HG03565 (cell line): ENCODE data around the gene VCPKMT.

ENCODE experiments used
- ATAC-seq: cut with Tn5 transposase; IDR thresholded peaks from one replicate; pipeline ENCODE4 v1.9.1; 2021; ENCODE audit warnings: mild to moderate bottlenecking, moderate library complexity; ENCODE audit not compliant: unreplicated experiment

VCPKMT gene

GRCh38 chr14:50116181-50116956, at the start of gene VCPKMT:
VCPKMT (minus strand) TSS chr14:50116572; CDS start chr14:50116552, 20 bp downstream.
- peak; percentile 91 for ATAC-seq

DNA sequence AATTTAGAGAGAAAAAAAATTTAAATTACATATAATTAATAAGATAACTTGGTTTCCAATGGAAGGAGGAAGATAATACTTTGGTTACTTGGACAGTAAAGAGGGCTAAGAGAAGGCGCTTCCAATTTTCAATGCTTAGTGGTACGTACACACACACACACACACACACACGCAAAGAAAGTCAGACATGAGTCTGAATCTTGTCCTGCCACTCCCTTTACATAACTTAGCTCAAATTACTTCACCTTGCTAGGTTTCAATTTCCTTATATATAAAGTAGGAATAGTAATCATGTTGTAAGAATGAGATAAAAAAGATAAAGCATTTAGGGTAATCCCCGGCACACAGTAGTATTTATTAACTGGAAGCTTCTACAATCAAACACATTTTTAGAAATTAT, 39.7 kb upstream of the VCPKMT start:
- no peak for ATAC-seq

GRCh38 chr14:50148799-50149198, 32.4 kb upstream of the VCPKMT start:
- no peak for ATAC-seq

DNA sequence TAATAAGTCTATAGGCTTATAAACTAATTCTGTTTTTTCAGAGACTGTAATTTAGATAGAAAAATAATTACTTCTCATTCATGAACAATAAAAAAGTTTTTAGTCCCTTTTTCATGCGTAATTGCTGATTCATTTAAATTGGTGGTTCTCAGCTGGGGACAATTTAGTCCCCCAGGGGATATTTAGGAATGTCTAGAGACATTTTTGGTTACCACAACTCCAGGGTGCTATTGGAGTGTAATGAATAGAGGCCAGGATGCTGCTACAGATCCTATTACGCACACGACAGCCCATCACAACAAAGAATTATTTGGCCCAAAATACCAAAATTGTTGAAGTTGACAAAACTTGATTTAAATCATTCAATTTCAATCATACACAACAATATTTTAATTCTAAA, 22.8 kb upstream of the VCPKMT start:
- ATAC-seq, result no peak

DNA sequence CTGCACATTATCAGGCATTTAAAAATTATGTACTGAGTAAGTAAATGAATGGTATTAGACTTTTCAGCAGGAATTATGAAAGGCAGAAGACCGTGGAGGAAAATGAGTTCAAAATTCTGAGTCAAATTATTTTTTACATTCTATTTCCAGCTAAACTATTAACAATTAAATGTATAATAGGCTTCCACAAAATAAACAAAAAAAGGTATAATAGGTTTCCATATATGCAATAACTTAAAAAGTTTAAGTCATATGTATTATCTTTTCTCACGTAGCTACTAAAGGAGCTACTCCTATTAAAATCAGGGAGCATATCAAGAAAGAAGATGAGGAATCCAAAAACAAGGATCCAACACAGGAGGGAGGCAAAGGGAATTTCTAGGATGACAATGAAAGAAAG, 11.4 kb upstream of the VCPKMT start:
- ATAC-seq, result no peak

DNA sequence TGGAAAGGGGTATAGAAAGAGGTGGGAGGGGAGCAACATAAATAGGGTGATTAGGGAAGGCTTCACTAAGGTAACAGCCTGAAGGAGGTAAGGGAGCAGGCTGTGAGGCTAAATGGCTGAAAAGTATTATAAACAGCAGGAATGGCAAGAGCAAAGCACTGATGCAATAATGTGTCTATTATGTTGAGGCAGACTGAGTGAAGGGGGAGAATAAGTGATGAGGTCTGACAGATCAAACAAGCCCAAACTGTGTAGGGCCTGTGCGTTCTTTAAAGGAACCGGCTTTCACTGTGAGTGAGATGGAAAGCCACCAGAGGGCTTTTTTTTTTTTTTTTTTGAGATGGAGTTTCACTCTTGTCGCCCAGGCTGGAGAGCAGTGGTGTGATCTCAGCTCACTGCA, 6.7 kb upstream of the VCPKMT start:
- ATAC-seq, result no peak

DNA sequence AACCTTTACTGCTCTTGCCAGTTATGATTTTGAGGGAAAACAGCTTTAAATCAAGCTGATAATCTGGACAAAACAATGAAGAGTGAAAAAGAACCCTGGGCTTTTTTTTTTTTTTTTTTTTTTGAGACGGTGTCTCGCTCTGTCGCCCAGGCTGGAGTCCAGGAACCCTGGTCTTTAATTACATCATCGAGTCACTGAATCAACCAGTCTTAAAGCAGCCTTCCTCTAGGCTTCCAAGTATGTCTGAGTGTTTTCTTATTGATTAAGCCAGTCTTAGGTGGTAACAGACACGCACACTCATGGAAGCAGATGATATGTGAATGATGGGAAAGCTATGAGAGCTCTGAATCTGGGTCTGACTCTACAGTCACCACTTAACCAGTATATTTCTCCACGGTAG, 5.9 kb upstream of the VCPKMT start:
- no peak for ATAC-seq

DNA sequence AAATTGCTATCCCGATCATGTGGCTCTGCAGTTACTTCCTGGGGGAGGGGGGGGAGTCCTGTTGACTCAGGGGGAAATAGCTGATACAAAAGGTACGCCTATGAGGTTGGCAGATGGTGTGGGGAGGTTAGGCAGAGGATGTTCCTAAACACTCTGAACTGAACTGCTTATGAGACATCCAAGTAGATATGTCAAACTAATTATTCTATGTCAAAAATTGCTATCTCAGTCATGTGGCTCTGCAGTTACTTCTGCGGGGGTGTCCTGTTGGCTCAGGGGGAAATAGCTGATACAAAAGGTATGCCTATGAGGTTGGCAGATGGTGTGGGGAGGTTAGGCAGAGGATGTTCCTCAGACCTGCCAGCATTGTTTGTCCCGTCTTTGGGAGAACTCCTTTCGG, 5.1 kb upstream of the VCPKMT start:
- no peak for ATAC-seq

- no peak for ATAC-seq
Observed at GRCh38 chr14:50117456-50117855, 1.1 kb upstream of the VCPKMT start.

DNA sequence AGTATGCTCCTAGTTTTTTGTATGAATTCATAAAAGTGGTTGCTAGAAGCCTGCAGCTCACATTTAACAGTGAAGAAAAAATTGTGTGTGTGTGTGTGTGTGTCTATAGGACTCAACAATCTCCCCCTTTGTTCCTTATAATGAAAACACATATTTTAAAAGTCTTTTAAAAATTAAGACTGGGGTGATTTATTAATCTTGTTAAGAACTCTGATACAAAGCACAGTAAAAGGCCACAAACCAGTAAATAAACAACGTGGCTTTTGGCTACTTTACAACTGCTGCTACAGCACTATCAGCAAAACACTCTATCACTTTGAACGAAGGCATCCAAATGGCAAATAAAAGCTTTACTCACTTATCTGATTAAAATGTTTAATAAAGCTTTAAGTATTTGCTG, 594 bp upstream of the VCPKMT start:
- ATAC-seq, result no peak

GRCh38 chr14:50113381-50114035, 2.9 kb downstream of the VCPKMT start:
- no peak for ATAC-seq

DNA sequence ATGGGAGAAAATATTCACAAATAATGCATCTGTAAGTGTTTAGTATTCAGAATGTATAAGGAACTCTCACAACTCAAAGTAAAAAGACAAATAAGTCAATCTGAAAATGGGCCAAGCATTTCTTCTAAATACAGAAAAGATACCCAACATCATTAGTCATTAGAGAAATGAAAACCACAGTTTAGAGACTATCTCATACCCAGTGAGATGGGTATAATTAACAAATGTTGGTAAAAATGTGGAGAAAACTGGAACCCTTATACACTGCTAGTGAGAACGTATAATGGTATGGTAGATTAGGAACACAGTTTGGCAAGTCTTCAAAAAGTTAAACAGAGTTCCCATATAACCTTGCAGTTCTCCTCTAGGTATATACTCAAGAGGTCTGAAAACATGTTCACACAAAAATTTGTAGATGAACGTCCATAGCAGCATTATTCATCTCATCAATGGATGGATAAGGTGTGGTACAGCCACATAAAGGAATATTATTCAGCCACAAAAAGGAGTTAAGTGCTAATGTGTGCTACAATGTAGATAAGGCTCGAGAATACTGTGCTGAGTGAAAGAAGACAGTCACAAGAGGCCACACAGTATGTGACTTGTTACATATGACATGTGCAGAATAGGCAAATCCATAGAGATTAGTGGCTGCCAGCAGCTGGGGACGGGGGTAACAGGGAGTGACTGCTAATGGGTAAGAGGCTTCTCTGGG, 5.9 kb downstream of the VCPKMT start:
- no peak for ATAC-seq

GRCh38 chr14:50109342-50109741, 7.0 kb downstream of the VCPKMT start:
- no peak for ATAC-seq

GRCh38 chr14:50107850-50108249, 8.5 kb downstream of the VCPKMT start:
- no peak for ATAC-seq

GRCh38 chr14:50106178-50106577, 10.2 kb downstream of the VCPKMT start:
- ATAC-seq, result no peak

GRCh38 chr14:50103558-50103957, 12.8 kb downstream of the VCPKMT start:
- ATAC-seq, result no peak

GRCh38 chr14:50101417-50101816, 15.0 kb downstream of the VCPKMT start:
- ATAC-seq, result no peak

DNA sequence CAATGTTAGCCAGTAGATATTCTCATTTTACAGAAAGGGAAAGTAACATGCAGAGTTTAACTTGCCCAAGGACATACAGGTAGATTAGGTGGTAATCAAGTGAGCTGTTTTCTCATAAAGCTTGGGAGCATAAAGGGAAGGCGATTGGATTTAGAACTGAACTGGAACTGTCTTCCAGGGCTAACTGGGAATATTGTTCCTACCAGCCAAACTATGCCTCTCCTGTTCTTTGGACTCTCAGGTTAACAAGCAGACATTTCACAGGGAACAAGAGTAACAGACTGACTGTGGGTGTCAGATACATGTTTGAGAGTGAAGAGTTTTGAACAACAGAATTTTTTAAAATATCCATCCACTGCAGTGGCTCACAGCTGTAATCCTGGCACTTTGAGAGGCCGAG, 15.6 kb downstream of the VCPKMT start:
- no peak for ATAC-seq

- no peak for ATAC-seq
Observed at GRCh38 chr14:50099335-50099734, 17.0 kb downstream of the VCPKMT start.

- no peak for ATAC-seq
Observed at GRCh38 chr14:50095895-50096294, 20.5 kb downstream of the VCPKMT start.

DNA sequence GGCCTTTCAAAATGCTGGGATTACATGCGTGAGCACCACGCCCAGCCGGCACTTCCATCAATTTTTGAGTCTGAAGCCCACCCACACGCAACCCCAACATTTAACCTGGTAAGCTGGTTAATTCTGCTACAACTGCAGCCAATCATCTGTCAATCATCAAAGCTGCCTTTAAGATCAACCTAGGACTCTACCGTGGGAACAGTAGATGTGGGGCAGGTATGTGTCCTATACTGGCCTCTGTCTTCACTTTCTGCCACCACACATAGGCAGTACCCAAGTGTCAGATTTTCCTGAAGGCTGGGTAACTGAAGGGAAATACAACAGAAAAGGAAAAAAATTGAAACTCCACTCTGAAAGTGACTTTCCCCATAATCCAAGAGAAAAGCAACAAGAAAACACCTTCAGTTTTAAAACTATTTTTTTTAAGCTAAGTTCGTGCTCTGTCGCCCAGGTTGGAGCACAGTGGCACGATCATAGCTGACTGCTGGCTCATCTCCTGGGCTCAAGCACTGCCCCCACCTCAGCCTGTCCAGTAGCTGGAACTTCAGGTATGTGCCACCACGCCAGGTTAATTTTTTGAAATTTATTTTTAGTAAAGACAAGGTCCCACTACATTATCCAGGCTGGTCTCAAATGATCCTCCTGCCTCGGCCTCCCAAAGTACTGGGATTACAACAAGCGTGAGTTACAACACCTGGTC, 22.2 kb downstream of the VCPKMT start:
- ATAC-seq, result no peak
